Measurements from ENCODE around the gene SLC6A18.

DNA sequence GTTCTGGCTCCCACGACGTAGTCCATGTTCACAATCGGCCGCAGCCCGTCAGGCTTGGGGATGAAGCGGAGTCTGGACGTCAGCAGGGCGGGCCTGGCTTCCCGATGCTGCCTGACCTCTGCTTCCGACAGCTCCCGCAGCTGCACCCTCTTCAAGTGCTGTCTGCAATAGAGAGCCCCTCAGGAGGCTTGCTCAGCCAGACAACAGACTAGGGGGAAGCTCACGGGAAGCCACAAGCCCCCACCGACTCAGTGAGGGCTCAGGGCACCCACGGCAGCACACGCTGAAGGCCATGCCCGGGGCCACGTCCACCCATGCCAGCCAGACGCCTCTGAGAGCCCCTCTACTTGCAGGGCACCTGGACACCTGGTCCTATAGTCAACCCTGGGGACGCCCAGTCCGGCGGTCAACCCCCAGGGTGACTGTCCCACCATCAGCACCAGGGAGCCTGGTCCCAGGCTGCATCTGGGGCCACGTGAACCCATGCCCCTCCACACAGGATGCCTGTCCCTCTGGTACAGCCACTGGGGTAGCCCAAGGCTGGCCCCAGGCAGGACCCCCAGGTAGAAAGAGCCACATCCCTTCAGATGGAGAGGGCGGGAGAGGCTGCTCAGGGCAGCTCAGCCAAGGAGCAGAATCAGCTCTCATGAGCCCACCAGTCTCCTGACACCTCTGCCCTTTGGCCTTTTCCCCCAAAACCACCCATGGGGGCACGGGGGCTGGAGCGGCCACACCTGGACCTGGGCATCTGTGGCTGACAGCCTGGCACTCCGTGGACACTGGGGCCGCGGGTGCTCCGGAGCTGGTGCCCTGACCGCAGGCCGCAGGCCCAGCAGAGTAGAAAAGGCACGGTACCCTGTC is 55.2 kb downstream of the SLC6A18 start:
- TF ChIP-seq, protein P1, sequence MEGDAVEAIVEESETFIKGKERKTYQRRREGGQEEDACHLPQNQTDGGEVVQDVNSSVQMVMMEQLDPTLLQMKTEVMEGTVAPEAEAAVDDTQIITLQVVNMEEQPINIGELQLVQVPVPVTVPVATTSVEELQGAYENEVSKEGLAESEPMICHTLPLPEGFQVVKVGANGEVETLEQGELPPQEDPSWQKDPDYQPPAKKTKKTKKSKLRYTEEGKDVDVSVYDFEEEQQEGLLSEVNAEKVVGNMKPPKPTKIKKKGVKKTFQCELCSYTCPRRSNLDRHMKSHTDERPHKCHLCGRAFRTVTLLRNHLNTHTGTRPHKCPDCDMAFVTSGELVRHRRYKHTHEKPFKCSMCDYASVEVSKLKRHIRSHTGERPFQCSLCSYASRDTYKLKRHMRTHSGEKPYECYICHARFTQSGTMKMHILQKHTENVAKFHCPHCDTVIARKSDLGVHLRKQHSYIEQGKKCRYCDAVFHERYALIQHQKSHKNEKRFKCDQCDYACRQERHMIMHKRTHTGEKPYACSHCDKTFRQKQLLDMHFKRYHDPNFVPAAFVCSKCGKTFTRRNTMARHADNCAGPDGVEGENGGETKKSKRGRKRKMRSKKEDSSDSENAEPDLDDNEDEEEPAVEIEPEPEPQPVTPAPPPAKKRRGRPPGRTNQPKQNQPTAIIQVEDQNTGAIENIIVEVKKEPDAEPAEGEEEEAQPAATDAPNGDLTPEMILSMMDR (IDR thresholded peaks at IDR 0.05) = no peak
- no peak for TF ChIP-seq POLR2AphosphoS5 (IDR thresholded peaks at IDR 0.05; ENCODE audit: insufficient read depth in 1 of 2, low read depth in 1 of 2)

Measured in vagina (tissue), 2 donors.